Epithelial cell of prostate (primary cell): ENCODE results near the gene DENND1C.
"Not testable (repeated sequence)": the region's sequence is repeated elsewhere in the genome, so short reads cannot be mapped to it uniquely, and the experiment has no call there.

Experiments used
- DNase-seq: peaks from one replicate; pipeline ENCODE4 v3.0.0-alpha.2; 2011; ENCODE audit warnings: low read depth, low spot score
- H3K27ac ChIP-seq: fragments of 450-650 bp; 2 replicates; pipeline ENCODE4 v1.5.1; 2017; ENCODE audit warnings: mild to moderate bottlenecking

DENND1C gene

GRCh38 chr19:6509118-6509971 is 27.8 kb upstream of the DENND1C start:
- no peak overlapping the region for H3K27ac ChIP-seq
- DNase-seq, result no peak

GRCh38 chr19:6508028-6508771 is 26.6 kb upstream of the DENND1C start:
- not testable (repeated sequence) for H3K27ac ChIP-seq, DNase-seq

DNA sequence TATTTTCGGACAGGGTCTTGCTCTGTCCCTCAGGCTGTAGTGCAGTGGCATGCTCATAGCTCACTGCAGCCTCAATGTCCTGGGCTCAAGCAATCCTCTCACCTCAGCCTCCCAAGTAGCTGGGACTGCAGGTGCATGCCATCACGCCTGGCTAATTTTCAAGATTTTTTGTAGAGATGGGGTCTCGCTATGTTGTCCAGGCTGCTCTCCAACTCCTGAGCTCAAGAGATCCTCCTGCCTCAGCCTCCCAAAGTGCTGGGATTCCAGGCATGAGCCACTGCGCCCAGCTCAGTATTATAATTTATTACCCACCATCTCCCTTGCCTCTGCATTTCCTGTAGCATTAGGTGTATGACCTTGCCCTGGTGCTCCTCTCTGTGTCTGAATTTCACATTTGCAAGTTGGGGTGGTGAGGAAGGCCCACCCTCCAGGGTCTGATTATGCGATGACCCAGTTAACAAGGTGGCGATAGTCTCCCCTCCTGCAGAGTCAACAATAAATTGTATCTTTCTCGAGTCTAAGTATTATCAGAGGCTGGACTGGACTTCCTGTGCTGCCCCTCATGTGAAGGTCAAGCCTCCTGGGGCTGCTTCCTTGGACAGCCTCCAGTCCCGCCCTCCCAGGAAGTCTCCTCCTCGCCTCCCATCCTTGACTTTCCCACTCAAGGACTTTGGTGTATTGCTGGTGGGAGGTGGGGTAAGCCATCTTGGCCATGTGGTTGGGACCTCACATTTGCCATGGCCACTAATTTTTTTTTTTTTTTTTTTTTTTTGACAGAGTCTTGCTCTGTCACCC is 22.0 kb upstream of the DENND1C start:
- no peak for DNase-seq
- H3K27ac ChIP-seq, result no peak overlapping the region

- DNase-seq, result no peak
- H3K27ac ChIP-seq, result no peak within 1 kb of the TSS
These were observed 20.4 kb upstream of the DENND1C start, which contains the start of gene TUBB4A for GRCh38 chr19:6501740-6502648. Gene TUBB4A (minus strand): TSS chr19:6502309. CDS start chr19:6502212, 97 bp downstream.

DNA sequence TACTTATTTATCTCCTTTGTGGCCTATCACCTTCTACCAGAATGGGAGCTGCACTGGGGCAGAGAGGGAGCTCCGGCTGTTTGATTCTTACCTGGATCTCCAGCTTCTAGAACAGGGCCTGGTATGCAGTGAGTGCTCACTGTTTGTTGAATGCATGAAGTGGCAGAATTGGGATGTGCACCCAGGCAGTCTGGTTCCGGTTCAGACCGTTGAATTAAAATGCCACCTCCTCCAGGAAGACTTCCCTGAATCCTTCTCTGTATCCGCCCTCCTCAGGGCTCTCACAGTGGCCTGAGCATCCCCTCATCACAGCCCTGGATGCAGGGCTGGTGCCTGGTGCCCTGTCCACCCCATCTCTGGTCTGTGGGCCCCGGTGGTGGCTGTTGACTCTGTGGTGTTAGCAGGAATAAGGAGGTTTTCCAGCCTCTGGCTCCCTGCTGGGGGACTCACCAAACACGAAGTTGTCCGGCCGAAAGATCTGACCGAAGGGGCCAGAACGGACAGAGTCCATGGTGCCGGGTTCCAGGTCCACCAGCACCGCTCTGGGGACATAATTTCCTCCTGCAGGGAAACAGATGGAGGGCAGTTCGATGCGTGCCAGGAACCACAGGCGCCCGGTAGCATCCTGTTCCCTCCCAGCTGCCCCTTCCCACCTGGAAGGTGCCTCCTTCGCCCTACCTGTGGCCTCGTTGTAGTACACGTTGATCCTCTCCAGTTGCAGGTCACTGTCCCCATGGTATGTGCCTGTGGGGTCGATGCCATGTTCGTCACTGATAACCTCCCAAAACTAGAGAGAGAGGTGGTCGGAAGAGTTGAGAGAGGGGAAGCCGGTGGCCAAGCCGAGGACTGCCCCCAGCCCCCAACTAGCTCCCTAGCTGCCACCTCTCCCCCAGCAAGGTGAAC is 19.5 kb upstream of the DENND1C start:
- no peak for DNase-seq
- H3K27ac ChIP-seq, result no peak overlapping the region

DNA sequence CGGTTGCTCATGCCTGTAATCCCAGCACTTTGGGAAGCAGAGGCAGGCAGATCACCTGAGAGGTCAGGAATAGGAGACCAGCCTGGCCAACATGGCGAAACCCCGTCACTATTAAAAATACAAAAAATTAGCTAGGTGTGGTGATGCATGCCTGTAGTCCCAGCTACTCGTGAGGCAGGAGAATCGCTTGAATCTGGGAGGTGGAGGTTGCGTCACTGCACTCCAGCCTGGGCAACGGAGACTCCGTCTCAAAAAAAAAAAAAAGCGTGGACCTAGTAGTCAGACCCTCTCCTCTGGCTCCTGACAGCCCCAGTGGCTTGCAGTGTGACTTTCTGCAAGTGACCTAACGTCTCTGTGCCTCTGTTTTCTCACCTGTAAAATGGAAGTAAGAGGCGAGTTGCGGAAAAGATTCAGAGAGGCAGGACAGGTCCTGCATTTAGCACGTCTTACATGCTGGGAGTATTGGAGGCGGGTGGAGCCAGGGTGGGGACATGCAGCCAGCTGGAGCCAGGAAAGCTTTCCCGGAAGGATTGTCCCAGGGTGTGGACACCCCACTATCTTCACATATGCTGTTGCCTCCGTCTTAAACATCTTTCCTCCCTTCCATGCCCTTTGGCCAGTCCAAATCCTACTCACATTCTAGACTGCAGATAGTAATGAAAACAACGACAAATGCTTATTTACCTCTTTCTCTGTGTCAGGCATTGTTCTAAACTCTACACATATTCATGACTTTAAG is 17.6 kb upstream of the DENND1C start:
- no peak overlapping the region for H3K27ac ChIP-seq
- no peak for DNase-seq

DNA sequence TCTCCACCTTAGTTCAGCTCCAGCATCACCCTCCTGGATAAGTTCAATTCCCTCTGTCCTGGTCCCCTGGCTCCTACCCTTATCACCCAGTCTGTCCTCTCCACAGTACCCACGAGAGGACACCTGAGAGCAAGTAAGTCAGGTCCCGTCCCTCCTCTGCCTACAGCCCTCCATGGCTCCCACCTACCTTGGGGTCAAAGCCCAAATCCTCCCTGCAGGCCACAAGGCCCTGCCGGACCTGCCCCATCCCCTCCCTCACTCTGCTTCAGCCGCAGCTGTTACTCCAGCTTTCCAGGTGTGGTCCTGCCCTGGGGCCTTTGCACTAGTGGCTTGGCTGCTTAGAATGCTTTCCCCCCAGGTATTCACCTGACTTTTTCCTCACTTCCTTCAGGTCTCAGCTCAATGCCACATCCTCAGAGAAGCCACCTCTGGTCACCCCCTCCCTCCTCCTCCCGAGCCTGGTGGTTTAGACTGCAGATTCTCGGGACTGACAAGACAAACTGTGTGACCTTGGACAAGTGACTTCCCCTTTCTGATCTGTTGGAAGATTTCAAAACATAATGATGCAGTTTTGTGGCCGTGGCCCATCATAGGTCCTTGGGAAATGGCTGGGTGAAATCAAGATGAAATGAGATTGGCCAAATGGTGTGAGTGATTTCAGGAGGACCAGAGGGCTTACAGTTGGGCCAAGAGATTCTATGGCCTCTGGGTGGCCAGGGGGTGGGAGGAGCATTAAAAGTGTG is 16.9 kb upstream of the DENND1C start:
- H3K27ac ChIP-seq, result no peak overlapping the region
- DNase-seq, result no peak

DNA sequence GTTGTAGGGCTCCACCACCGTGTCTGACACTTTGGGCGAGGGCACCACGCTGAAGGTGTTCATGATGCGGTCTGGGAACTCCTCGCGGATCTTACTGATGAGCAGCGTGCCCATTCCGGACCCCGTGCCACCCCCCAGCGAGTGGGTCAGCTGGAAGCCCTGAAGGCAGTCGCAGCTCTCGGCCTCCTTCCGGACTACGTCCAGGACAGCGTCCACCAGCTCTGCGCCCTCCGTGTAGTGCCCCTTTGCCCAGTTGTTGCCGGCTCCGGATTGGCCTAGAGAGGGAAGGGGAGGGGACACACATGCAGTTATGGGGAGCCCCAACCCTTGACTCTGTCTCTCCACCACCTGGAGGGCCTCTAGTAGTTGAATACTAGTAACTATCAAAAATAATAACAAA is 14.4 kb upstream of the DENND1C start:
- DNase-seq, result no peak
- no peak overlapping the region for H3K27ac ChIP-seq

- no peak for DNase-seq
- H3K27ac ChIP-seq, result no peak overlapping the region
These were observed 12.9 kb upstream of the DENND1C start for GRCh38 chr19:6494438-6495036.

DNA sequence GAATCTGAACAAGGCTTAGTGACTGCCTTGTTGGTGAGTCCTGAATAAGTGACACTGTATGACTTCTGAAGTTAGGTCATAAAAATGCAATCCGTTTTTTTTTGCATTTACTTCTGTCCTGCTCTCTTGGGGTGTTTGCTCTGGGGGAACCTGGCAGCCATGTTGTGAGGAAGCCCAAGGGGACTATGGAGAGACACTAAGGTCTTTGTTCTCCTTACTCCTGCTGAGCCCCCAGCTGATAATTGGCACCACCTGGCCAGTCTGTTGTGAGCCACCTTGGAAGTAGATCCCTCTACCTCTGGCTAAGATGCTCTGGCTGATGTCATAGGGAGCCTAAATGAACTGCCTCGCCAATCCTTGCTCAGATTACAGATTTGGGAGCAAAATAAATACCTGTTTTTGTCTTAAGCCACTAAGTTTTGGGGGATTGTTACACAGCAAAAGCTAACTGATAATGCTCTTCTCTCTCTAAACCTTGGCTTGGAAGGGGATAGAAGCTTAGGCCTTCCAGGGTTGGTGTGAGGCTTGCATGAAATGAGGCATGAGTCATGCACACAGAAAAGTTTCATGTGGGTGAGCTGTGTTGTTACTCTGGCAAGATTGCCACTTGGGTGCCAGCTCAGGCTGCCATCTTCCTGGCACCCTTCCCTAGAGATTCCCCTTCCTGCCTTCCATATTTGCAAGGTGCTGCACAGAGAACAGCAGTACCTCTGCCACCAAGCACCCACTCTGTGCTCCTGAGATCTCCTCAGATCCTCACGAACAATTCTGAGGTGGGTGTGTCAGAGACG is 10.4 kb upstream of the DENND1C start:
- no peak overlapping the region for H3K27ac ChIP-seq
- DNase-seq, result no peak

GRCh38 chr19:6490134-6490533 is 8.5 kb upstream of the DENND1C start:
- no peak overlapping the region for H3K27ac ChIP-seq

DNA sequence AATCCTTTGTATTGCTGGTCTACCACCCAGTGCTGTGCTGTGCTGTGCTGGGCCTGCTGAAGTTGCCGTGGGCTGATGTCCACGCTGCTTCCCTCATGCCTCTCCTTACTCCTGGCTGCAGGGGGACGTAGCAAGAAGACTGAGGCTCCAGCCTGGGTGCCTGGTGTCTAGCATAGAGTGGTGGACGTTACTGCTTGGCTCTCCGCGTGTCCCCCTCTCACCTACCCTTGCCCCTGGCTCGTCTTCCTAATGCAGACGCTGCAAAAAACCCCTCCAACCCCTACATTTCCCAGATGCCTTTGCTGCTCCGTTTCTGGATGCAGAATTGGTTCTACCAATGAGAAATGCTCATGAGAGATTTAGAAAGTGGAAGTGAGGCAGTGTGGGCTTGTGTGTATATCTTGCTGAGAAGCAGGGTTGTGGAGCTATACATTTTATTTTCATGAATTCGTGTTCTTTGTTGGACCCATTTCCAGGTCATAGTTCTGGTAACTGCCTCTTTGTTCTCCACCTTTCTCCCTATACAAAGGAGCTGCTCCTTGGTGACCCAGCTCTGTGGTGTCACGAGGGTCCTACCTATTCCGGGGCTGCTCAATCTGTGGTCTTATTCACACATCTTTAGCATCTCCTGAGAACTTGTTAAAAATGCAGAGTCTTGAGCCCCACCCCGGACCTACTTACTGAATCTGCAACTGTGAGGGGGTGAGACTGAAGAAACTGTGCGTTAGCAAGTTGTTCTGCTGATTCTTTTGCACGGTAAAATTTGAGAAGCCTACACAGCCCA is 7.9 kb upstream of the DENND1C start:
- no peak for DNase-seq
- H3K27ac ChIP-seq, result no peak overlapping the region

More at GRCh38 chr19:6490134-6490533, 8.5 kb upstream of the DENND1C start:
- DNase-seq, result no peak

- no peak for DNase-seq
These were observed 3.2 kb upstream of the DENND1C start for GRCh38 chr19:6484831-6485230.

GRCh38 chr19:6484230-6484629 is 2.6 kb upstream of the DENND1C start:
- no peak for DNase-seq

More at GRCh38 chr19:6484831-6485230, 3.2 kb upstream of the DENND1C start:
- H3K27ac ChIP-seq, result no peak overlapping the region

DNA sequence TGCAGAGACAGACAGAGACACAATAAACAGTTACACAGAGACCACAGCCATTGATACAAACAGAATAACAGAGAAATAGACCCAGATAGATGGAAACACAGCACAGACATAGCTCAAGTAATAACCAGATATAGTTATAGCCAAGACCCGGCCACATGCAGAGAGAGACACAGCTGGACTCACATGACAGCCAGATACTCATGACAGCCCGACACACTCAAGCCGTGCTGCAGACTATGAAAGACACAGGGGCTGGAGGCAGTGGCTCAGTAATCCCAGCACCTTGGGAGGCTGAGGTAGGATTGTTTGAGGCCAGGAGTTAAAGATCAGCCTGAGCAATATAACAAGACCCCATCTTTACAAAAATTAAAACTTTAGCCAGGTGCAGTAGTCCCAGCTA is 1.6 kb upstream of the DENND1C start:
- DNase-seq, result no peak
- no peak overlapping the region for H3K27ac ChIP-seq

More at GRCh38 chr19:6484230-6484629, 2.6 kb upstream of the DENND1C start:
- H3K27ac ChIP-seq, result no peak overlapping the region
